ENCODE results near the gene ADGRB3. TPM values are rescaled to one million over a fixed set of nuclear protein-coding genes. Genes with fewer than 3 reads are reported as not detected.

The ADGRB3 gene
- total and polyA plus RNA-seq, 2 donors (not counting 1 experiment from before 2014, with no cell fraction given): not detected

GRCh38 chr6:69129046-69129445 lies 494.0 kb downstream of the ADGRB3 start:
- H3K27me3 Mint-ChIP-seq: no peaks in the 10 kb centered on the region
- Histone ChIP-seq H4K20me1 (ENCODE audit: control insufficient read depth, insufficient read depth, low read length, poor library complexity, severe bottlenecking) (no peaks in the 10 kb centered on the region), H3K27ac (ENCODE audit: low read length in 2 of 2) (no peak overlapping the region), H3K79me2 (ENCODE audit: control insufficient read depth, insufficient read depth, low read length) (no peaks in the 10 kb centered on the region), H3K4me3 (ENCODE audit: control extremely low read depth in 1 of 5, extremely low read depth in 1 of 5, insufficient read depth in 1 of 5, low read depth in 2 of 5, low read length in 4 of 5) (no peak overlapping the region), H2AFZ (ENCODE audit: insufficient read depth, low read depth, low read length, poor library complexity, severe bottlenecking) (no peak overlapping the region), H3K36me3 (replicated peaks in 1 of 2; ENCODE audit: control extremely low read depth in 1 of 2, control insufficient read depth in 1 of 2, extremely low read depth in 1 of 2, insufficient read depth in 2 of 2, low read length in 1 of 2) (no peaks in the 10 kb centered on the region), H3K4me2 (replicated peaks; ENCODE audit: low read depth, low read length, poor library complexity, severe bottlenecking) (no peak overlapping the region), H3K9me3 (ENCODE audit: control extremely low read depth in 1 of 3, control insufficient read depth in 2 of 3, insufficient read depth in 1 of 3, low read length in 2 of 3) (no peaks in the 10 kb centered on the region), H3K9ac (ENCODE audit: low read length) (no peak overlapping the region), H3K4me1 (ENCODE audit: control insufficient read depth in 2 of 2, insufficient read depth in 2 of 2, low read length in 2 of 2) (no peaks in the 10 kb centered on the region), H3K27me3 (replicated peaks in 1 of 4; ENCODE audit: control extremely low read depth in 1 of 4, control insufficient read depth in 3 of 4, insufficient read depth in 4 of 4, low read length in 3 of 4) (no peaks in the 10 kb centered on the region)
- ChIA-PET POLR2A (no interaction called here), CTCF (no interaction called here)
- H3K9me3 Mint-ChIP-seq (ENCODE audit: insufficient read depth): peaks cover 3% of the 10 kb centered on the region
- intact Hi-C loops (cut with micrococcal nuclease): no loop called here
- H3K4me1 Mint-ChIP-seq: no peaks in the 10 kb centered on the region
- TF ChIP-seq CTCF (IDR thresholded peaks at IDR 0.05): no peak
- TF ChIP-seq EZH2 (IDR thresholded peaks at IDR 0.05; ENCODE audit: borderline replicate concordance, insufficient read depth, low read depth, low read length, poor library complexity, severe bottlenecking): no peak
- H3K4me3 Mint-ChIP-seq: no peak overlapping the region
- no peak for DNase-seq
- no CpG with 5 or more reads among the region's 1 CpG for WGBS (ENCODE audit: insufficient coverage)
- no peak overlapping the region for H3K27ac Mint-ChIP-seq
- no peak for ATAC-seq (ENCODE audit: low read depth)

GRCh38 chr6:69135927-69136326 lies 500.8 kb downstream of the ADGRB3 start:
- Histone ChIP-seq H3K4me2 (replicated peaks; ENCODE audit: low read depth, low read length, poor library complexity, severe bottlenecking) (no peak overlapping the region), H3K27ac (ENCODE audit: low read length in 2 of 2) (no peak overlapping the region), H3K4me1 (ENCODE audit: control insufficient read depth in 2 of 2, insufficient read depth in 2 of 2, low read length in 2 of 2) (no peaks in the 10 kb centered on the region), H3K9ac (ENCODE audit: low read length) (no peak overlapping the region), H2AFZ (ENCODE audit: insufficient read depth, low read depth, low read length, poor library complexity, severe bottlenecking) (no peak overlapping the region), H4K20me1 (ENCODE audit: control insufficient read depth, insufficient read depth, low read length, poor library complexity, severe bottlenecking) (no peaks in the 10 kb centered on the region), H3K36me3 (replicated peaks in 1 of 2; ENCODE audit: control extremely low read depth in 1 of 2, control insufficient read depth in 1 of 2, extremely low read depth in 1 of 2, insufficient read depth in 2 of 2, low read length in 1 of 2) (no peaks in the 10 kb centered on the region), H3K9me3 (ENCODE audit: control extremely low read depth in 1 of 3, control insufficient read depth in 2 of 3, insufficient read depth in 1 of 3, low read length in 2 of 3) (no peaks in the 10 kb centered on the region), H3K79me2 (ENCODE audit: control insufficient read depth, insufficient read depth, low read length) (no peaks in the 10 kb centered on the region), H3K4me3 (ENCODE audit: control extremely low read depth in 1 of 5, extremely low read depth in 1 of 5, insufficient read depth in 1 of 5, low read depth in 2 of 5, low read length in 4 of 5) (no peak overlapping the region), H3K27me3 (replicated peaks in 1 of 4; ENCODE audit: control extremely low read depth in 1 of 4, control insufficient read depth in 3 of 4, insufficient read depth in 4 of 4, low read length in 3 of 4) (no peaks in the 10 kb centered on the region)
- peaks cover 3% of the 10 kb centered on the region for H3K9me3 Mint-ChIP-seq (ENCODE audit: insufficient read depth)
- POLR2A ChIA-PET: no interaction called here
- intact Hi-C loops (cut with micrococcal nuclease): no loop called here
- WGBS (ENCODE audit: insufficient coverage): no CpG with 5 or more reads among the region's 1 CpG
- TF ChIP-seq CTCF (IDR thresholded peaks at IDR 0.05) (no peak), EZH2 (IDR thresholded peaks at IDR 0.05; ENCODE audit: borderline replicate concordance, insufficient read depth, low read depth, low read length, poor library complexity, severe bottlenecking) (no peak)
- H3K27me3 Mint-ChIP-seq: no peaks in the 10 kb centered on the region
- ATAC-seq (ENCODE audit: low read depth) (no peak), DNase-seq (no peak)
- no peak overlapping the region for H3K4me3 Mint-ChIP-seq
- CTCF ChIA-PET: no interaction called here
- no peak overlapping the region for H3K27ac Mint-ChIP-seq
- no peaks in the 10 kb centered on the region for H3K4me1 Mint-ChIP-seq
